Brain microvascular endothelial cell (primary cell): ENCODE results near the gene SPAG7.
A peak's percentile ranks its signal among the peaks of the same experiment; 100 is the strongest.

Experiments used
- DNase-seq: peaks from one replicate; pipeline ENCODE4 v3.0.0-alpha.2; 2020
- H3K27ac ChIP-seq: fragments of 250-450 bp; sonication (Bioruptor Pico); 2 replicates; pipeline ENCODE4 v1.5.1; 2020; ENCODE audit warnings: mild to moderate bottlenecking, moderate library complexity
- H3K27me3 ChIP-seq: fragments of 250-450 bp; sonication (Bioruptor Pico); replicated peaks from 2 replicates; pipeline ENCODE4 v1.5.1; 2020; ENCODE audit warnings: mild to moderate bottlenecking
- H3K36me3 ChIP-seq: fragments of 250-450 bp; sonication (Bioruptor Pico); replicated peaks from 2 replicates; pipeline ENCODE4 v1.5.1; 2020; ENCODE audit warnings: mild to moderate bottlenecking
- H3K4me3 ChIP-seq: 2 replicates; pipeline ENCODE4 v1.5.1; 2011; ENCODE audit warnings: low read depth, mild to moderate bottlenecking, control low read depth, low read length, moderate library complexity
- CTCF ChIP-seq: IDR thresholded peaks from 2 replicates; pipeline ENCODE4 v1.5.1; 2011; ENCODE audit warnings: low read depth, mild to moderate bottlenecking, moderate library complexity, low read length, control low read depth, inconsistent platforms; ENCODE audit errors: missing control alignments
- in situ Hi-C: cut with HindIII; loops from 2 replicates; pipeline ENCODE4 v1.10.0; 2017; ENCODE audit warnings: low sequenced_read_pairs, low pct_ligation_motif_present

The SPAG7 gene

GRCh38 chr17:4939546-4939795 is 28.1 kb downstream of the SPAG7 start:
- in situ Hi-C loops = no loop called here
- no peak for TF ChIP-seq CTCF
- DNase-seq = no peak
- no peaks in the 10 kb centered on the region for H3K27me3 ChIP-seq
- H3K36me3 ChIP-seq = peaks cover 36% of the 10 kb centered on the region
- peak overlapping the region; percentile 63 for H3K27ac ChIP-seq
- H3K4me3 ChIP-seq = peak overlapping the region; percentile 85

GRCh38 chr17:4938688-4939545 is 28.7 kb downstream of the SPAG7 start:
- H3K27ac ChIP-seq = peak overlapping the region; percentile 63
- in situ Hi-C loops = no loop called here
- H3K36me3 ChIP-seq = peaks cover 30% of the 10 kb centered on the region
- no peak for TF ChIP-seq CTCF
- H3K27me3 ChIP-seq = no peaks in the 10 kb centered on the region
- DNase-seq = no peak
- peak overlapping the region; percentile 85 for H3K4me3 ChIP-seq

- peaks cover 22% of the 10 kb centered on the region for H3K36me3 ChIP-seq
- no peaks in the 10 kb centered on the region for H3K27me3 ChIP-seq
- no peak overlapping the region for H3K27ac ChIP-seq
- H3K4me3 ChIP-seq = no peak overlapping the region
- no peak for TF ChIP-seq CTCF
- DNase-seq = no peak
- in situ Hi-C loops = no loop called here
These were observed 29.5 kb downstream of the SPAG7 start for GRCh38 chr17:4938069-4938491.

- H3K27ac ChIP-seq = no peak overlapping the region
These were observed 30.1 kb downstream of the SPAG7 start for GRCh38 chr17:4937553-4937952.

GRCh38 chr17:4936436-4936835 is 31.2 kb downstream of the SPAG7 start:
- Histone ChIP-seq H3K27ac (no peak overlapping the region), H3K27me3 (no peaks in the 10 kb centered on the region), H3K36me3 (peaks cover 14% of the 10 kb centered on the region), H3K4me3 (no peak overlapping the region)
- no peak for TF ChIP-seq CTCF
- DNase-seq = no peak
- in situ Hi-C loops = no loop called here

More at GRCh38 chr17:4937553-4937952, 30.1 kb downstream of the SPAG7 start:
- Histone ChIP-seq H3K36me3 (peaks cover 17% of the 10 kb centered on the region), H3K4me3 (no peak overlapping the region), H3K27me3 (no peaks in the 10 kb centered on the region)
- TF ChIP-seq CTCF = no peak
- no peak for DNase-seq
- in situ Hi-C loops = no loop called here

- Histone ChIP-seq H3K36me3 (peaks cover 14% of the 10 kb centered on the region), H3K4me3 (no peak overlapping the region), H3K27ac (no peak overlapping the region), H3K27me3 (no peaks in the 10 kb centered on the region)
- TF ChIP-seq CTCF = no peak
- DNase-seq = no peak
- in situ Hi-C loops = no loop called here
These were observed 32.0 kb downstream of the SPAG7 start for GRCh38 chr17:4935650-4936049.
